Endothelial cell of umbilical vein (primary cell): ENCODE measurements around the gene FOXO4.

Source experiments
- EZH2 ChIP-seq: IDR thresholded peaks from 2 replicates; pipeline ENCODE4 v1.6.1; 2012; ENCODE audit warnings: borderline replicate concordance, low read depth, mild to moderate bottlenecking, moderate library complexity, low read length, inconsistent platforms; ENCODE audit not compliant: severe bottlenecking
- MYC ChIP-seq: IDR thresholded peaks from one replicate; pipeline ENCODE4 v1.6.1; 2011; ENCODE audit warnings: mild to moderate bottlenecking, low read depth, low read length
- POLR2A ChIP-seq: IDR thresholded peaks from 2 replicates; pipeline ENCODE4 v1.6.1; 2012; ENCODE audit warnings: low read depth, mild to moderate bottlenecking, control low read depth, low read length
- POLR2AphosphoS5 ChIP-seq: IDR thresholded peaks from 2 replicates; pipeline ENCODE4 v1.6.1; 2012; ENCODE audit warnings: low read depth, mild to moderate bottlenecking, control low read depth, low read length, moderate library complexity; ENCODE audit not compliant: insufficient read depth
- TF ChIP-seq, protein P1 (sequence below), 2 donors: IDR thresholded peaks; 1 replicate in 1 of 2; 2 replicates in 1 of 2; pipeline ENCODE4 v1.5.1; 2011; ENCODE audit warnings: low read length in 2 of 2, mild to moderate bottlenecking in 2 of 2, moderate library complexity in 2 of 2, control low read depth in 1 of 2, inconsistent platforms in 1 of 2, low read depth in 1 of 2; ENCODE audit not compliant: insufficient read depth in 1 of 2; ENCODE audit errors: extremely low read depth in 1 of 2
- TF ChIP-seq, protein P2 (sequence below): IDR thresholded peaks from 2 replicates; pipeline ENCODE4 v1.6.1; 2011; ENCODE audit not compliant: insufficient read depth, insufficient read length

DNA sequence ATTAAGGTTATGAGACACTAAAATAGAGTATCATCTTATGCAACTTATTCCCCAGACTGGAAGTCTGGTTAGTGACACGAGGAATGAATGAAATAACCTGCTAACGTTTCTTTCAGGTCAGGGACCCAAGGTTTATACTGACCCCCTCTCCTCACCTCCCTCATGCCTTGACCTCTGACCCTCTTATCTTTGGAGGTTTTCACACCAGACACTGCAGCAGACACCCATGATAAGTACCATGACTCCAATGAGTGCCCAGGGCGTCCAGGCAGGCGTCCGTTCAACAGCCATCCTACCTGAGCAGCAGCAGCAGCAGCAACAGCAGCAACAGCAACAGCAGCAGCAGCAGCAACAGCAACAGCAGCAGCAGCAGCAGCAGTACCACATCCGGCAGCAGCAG lies 44.8 kb downstream of the FOXO4 start:
- TF ChIP-seq EZH2, result no peak
- TF ChIP-seq, protein P1, sequence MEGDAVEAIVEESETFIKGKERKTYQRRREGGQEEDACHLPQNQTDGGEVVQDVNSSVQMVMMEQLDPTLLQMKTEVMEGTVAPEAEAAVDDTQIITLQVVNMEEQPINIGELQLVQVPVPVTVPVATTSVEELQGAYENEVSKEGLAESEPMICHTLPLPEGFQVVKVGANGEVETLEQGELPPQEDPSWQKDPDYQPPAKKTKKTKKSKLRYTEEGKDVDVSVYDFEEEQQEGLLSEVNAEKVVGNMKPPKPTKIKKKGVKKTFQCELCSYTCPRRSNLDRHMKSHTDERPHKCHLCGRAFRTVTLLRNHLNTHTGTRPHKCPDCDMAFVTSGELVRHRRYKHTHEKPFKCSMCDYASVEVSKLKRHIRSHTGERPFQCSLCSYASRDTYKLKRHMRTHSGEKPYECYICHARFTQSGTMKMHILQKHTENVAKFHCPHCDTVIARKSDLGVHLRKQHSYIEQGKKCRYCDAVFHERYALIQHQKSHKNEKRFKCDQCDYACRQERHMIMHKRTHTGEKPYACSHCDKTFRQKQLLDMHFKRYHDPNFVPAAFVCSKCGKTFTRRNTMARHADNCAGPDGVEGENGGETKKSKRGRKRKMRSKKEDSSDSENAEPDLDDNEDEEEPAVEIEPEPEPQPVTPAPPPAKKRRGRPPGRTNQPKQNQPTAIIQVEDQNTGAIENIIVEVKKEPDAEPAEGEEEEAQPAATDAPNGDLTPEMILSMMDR (IDR thresholded peaks at IDR 0.05; ENCODE audit: extremely low read depth in 1 of 2, insufficient read depth in 1 of 2, low read depth in 1 of 2, low read length in 2 of 2), result no peak
- TF ChIP-seq POLR2A, result no peak
- TF ChIP-seq MYC, result no peak
- TF ChIP-seq, protein P2, sequence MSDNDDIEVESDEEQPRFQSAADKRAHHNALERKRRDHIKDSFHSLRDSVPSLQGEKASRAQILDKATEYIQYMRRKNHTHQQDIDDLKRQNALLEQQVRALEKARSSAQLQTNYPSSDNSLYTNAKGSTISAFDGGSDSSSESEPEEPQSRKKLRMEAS, result no peak
- TF ChIP-seq POLR2AphosphoS5, result no peak
